Measurements from ENCODE around the gene ARVCF.

Gene ARVCF

GRCh38 chr22:19974268-19974861, 42.3 kb downstream of the ARVCF start:
- Histone ChIP-seq H3K9ac (ENCODE audit: low read depth, low read length) (no peak overlapping the region), H3K27me3 (ENCODE audit: control insufficient read depth, insufficient read depth, low read length) (no peaks in the 10 kb centered on the region), H3K4me3 (ENCODE audit: low read depth, low read length) (no peak overlapping the region), H3K4me1 (ENCODE audit: control insufficient read depth, insufficient read depth, low read length) (no peaks in the 10 kb centered on the region), H3K36me3 (ENCODE audit: control insufficient read depth, insufficient read depth, low read length) (peaks cover 47% of the 10 kb centered on the region), H3K9me3 (ENCODE audit: control insufficient read depth, insufficient read depth, low read length) (no peaks in the 10 kb centered on the region)

GRCh38 chr22:19973551-19974267, 42.9 kb downstream of the ARVCF start:
- peaks cover 44% of the 10 kb centered on the region for H3K36me3 ChIP-seq (ENCODE audit: control insufficient read depth, insufficient read depth, low read length)
- no peak overlapping the region for H3K4me3 ChIP-seq (ENCODE audit: low read depth, low read length)
- no peaks in the 10 kb centered on the region for H3K27me3 ChIP-seq (ENCODE audit: control insufficient read depth, insufficient read depth, low read length)
- no peaks in the 10 kb centered on the region for H3K9me3 ChIP-seq (ENCODE audit: control insufficient read depth, insufficient read depth, low read length)
- H3K4me1 ChIP-seq (ENCODE audit: control insufficient read depth, insufficient read depth, low read length), result no peaks in the 10 kb centered on the region
- H3K9ac ChIP-seq (ENCODE audit: low read depth, low read length), result no peak overlapping the region

- H3K36me3 ChIP-seq (ENCODE audit: control insufficient read depth, insufficient read depth, low read length), result peaks cover 43% of the 10 kb centered on the region
Observed at GRCh38 chr22:19972652-19973550, 43.7 kb downstream of the ARVCF start.

GRCh38 chr22:19972251-19972650, 44.4 kb downstream of the ARVCF start:
- Histone ChIP-seq H3K36me3 (ENCODE audit: control insufficient read depth, insufficient read depth, low read length) (peaks cover 43% of the 10 kb centered on the region), H3K27me3 (ENCODE audit: control insufficient read depth, insufficient read depth, low read length) (no peaks in the 10 kb centered on the region), H3K9me3 (ENCODE audit: control insufficient read depth, insufficient read depth, low read length) (no peaks in the 10 kb centered on the region), H3K4me1 (ENCODE audit: control insufficient read depth, insufficient read depth, low read length) (no peaks in the 10 kb centered on the region), H3K4me3 (ENCODE audit: low read depth, low read length) (no peak overlapping the region), H3K9ac (ENCODE audit: low read depth, low read length) (no peak overlapping the region)

More at GRCh38 chr22:19972652-19973550, 43.7 kb downstream of the ARVCF start:
- H3K9ac ChIP-seq (ENCODE audit: low read depth, low read length), result no peak overlapping the region
- H3K4me1 ChIP-seq (ENCODE audit: control insufficient read depth, insufficient read depth, low read length), result no peaks in the 10 kb centered on the region
- no peak overlapping the region for H3K4me3 ChIP-seq (ENCODE audit: low read depth, low read length)
- H3K27me3 ChIP-seq (ENCODE audit: control insufficient read depth, insufficient read depth, low read length), result no peaks in the 10 kb centered on the region
- no peaks in the 10 kb centered on the region for H3K9me3 ChIP-seq (ENCODE audit: control insufficient read depth, insufficient read depth, low read length)

GRCh38 chr22:19971276-19972124, 45.1 kb downstream of the ARVCF start:
- Histone ChIP-seq H3K4me3 (ENCODE audit: low read depth, low read length) (no peak overlapping the region), H3K4me1 (ENCODE audit: control insufficient read depth, insufficient read depth, low read length) (no peaks in the 10 kb centered on the region), H3K9me3 (ENCODE audit: control insufficient read depth, insufficient read depth, low read length) (no peaks in the 10 kb centered on the region), H3K27me3 (ENCODE audit: control insufficient read depth, insufficient read depth, low read length) (no peaks in the 10 kb centered on the region), H3K9ac (ENCODE audit: low read depth, low read length) (no peak overlapping the region), H3K36me3 (ENCODE audit: control insufficient read depth, insufficient read depth, low read length) (peaks cover 38% of the 10 kb centered on the region)

GRCh38 chr22:19970479-19971275, 45.9 kb downstream of the ARVCF start:
- Histone ChIP-seq H3K9me3 (ENCODE audit: control insufficient read depth, insufficient read depth, low read length) (no peaks in the 10 kb centered on the region), H3K4me1 (ENCODE audit: control insufficient read depth, insufficient read depth, low read length) (no peaks in the 10 kb centered on the region), H3K27me3 (ENCODE audit: control insufficient read depth, insufficient read depth, low read length) (no peaks in the 10 kb centered on the region), H3K9ac (ENCODE audit: low read depth, low read length) (no peak overlapping the region), H3K36me3 (ENCODE audit: control insufficient read depth, insufficient read depth, low read length) (peaks cover 38% of the 10 kb centered on the region), H3K4me3 (ENCODE audit: low read depth, low read length) (no peak overlapping the region)

- Histone ChIP-seq H3K4me3 (ENCODE audit: low read depth, low read length) (no peak overlapping the region), H3K36me3 (ENCODE audit: control insufficient read depth, insufficient read depth, low read length) (peaks cover 38% of the 10 kb centered on the region), H3K9ac (ENCODE audit: low read depth, low read length) (no peak overlapping the region), H3K27me3 (ENCODE audit: control insufficient read depth, insufficient read depth, low read length) (no peaks in the 10 kb centered on the region), H3K9me3 (ENCODE audit: control insufficient read depth, insufficient read depth, low read length) (no peaks in the 10 kb centered on the region), H3K4me1 (ENCODE audit: control insufficient read depth, insufficient read depth, low read length) (no peaks in the 10 kb centered on the region)
Observed at GRCh38 chr22:19970031-19970478, 46.6 kb downstream of the ARVCF start.

- peaks cover 38% of the 10 kb centered on the region for H3K36me3 ChIP-seq (ENCODE audit: control insufficient read depth, insufficient read depth, low read length)
- no peaks in the 10 kb centered on the region for H3K4me1 ChIP-seq (ENCODE audit: control insufficient read depth, insufficient read depth, low read length)
- no peak overlapping the region for H3K4me3 ChIP-seq (ENCODE audit: low read depth, low read length)
- no peaks in the 10 kb centered on the region for H3K27me3 ChIP-seq (ENCODE audit: control insufficient read depth, insufficient read depth, low read length)
- H3K9ac ChIP-seq (ENCODE audit: low read depth, low read length), result no peak overlapping the region
- H3K9me3 ChIP-seq (ENCODE audit: control insufficient read depth, insufficient read depth, low read length), result no peaks in the 10 kb centered on the region
Observed at GRCh38 chr22:19969141-19969928, 47.3 kb downstream of the ARVCF start.

- Histone ChIP-seq H3K36me3 (ENCODE audit: control insufficient read depth, insufficient read depth, low read length) (peaks cover 33% of the 10 kb centered on the region), H3K9ac (ENCODE audit: low read depth, low read length) (no peak overlapping the region), H3K9me3 (ENCODE audit: control insufficient read depth, insufficient read depth, low read length) (no peaks in the 10 kb centered on the region), H3K4me3 (ENCODE audit: low read depth, low read length) (no peak overlapping the region), H3K4me1 (ENCODE audit: control insufficient read depth, insufficient read depth, low read length) (no peaks in the 10 kb centered on the region), H3K27me3 (ENCODE audit: control insufficient read depth, insufficient read depth, low read length) (no peaks in the 10 kb centered on the region)
Observed at GRCh38 chr22:19968450-19968891, 48.2 kb downstream of the ARVCF start.

GRCh38 chr22:19967850-19968449, 48.7 kb downstream of the ARVCF start:
- Histone ChIP-seq H3K36me3 (ENCODE audit: control insufficient read depth, insufficient read depth, low read length) (peaks cover 27% of the 10 kb centered on the region), H3K4me3 (ENCODE audit: low read depth, low read length) (no peak overlapping the region), H3K9me3 (ENCODE audit: control insufficient read depth, insufficient read depth, low read length) (no peaks in the 10 kb centered on the region), H3K4me1 (ENCODE audit: control insufficient read depth, insufficient read depth, low read length) (no peaks in the 10 kb centered on the region), H3K27me3 (ENCODE audit: control insufficient read depth, insufficient read depth, low read length) (no peaks in the 10 kb centered on the region), H3K9ac (ENCODE audit: low read depth, low read length) (no peak overlapping the region)
